Loucy (cell line): Measurements from ENCODE around the gene SC5D.

Experiments
- H2AFZ ChIP-seq: fragments of 200-600 bp; sonication (generic); 2 replicates; pipeline ENCODE4 v1.6.0; 2016; ENCODE audit warnings: antibody characterized with exemption, mild to moderate bottlenecking, low read length, moderate library complexity
- H3F3A ChIP-seq: fragments of 200-600 bp; 2 replicates; pipeline ENCODE4 v1.6.0; 2016; ENCODE audit warnings: antibody characterized with exemption, low read depth, mild to moderate bottlenecking
- H3K27me3 ChIP-seq: fragments of 200-600 bp; sonication (generic); 2 replicates; pipeline ENCODE4 v1.6.1; 2014; ENCODE audit warnings: low read length, mild to moderate bottlenecking; ENCODE audit not compliant: insufficient read depth, poor library complexity, severe bottlenecking
- H3K36me3 ChIP-seq: fragments of 200-600 bp; sonication (generic); 2 replicates; pipeline ENCODE4 v1.6.1; 2016; ENCODE audit warnings: low read length; ENCODE audit not compliant: insufficient read depth
- H3K4me1 ChIP-seq: fragments of 200-600 bp; sonication (generic); 2 replicates; pipeline ENCODE4 v1.5.1; 2014; ENCODE audit warnings: low read length, mild to moderate bottlenecking; ENCODE audit not compliant: insufficient read depth, poor library complexity, severe bottlenecking
- H3K4me2 ChIP-seq: fragments of 200-600 bp; sonication (generic); 2 replicates; pipeline ENCODE4 v1.6.0; 2014; ENCODE audit warnings: antibody characterized with exemption, low read length, low read depth, mild to moderate bottlenecking; ENCODE audit not compliant: poor library complexity, severe bottlenecking
- H3K4me3 ChIP-seq: fragments of 200-600 bp; sonication (generic); 2 replicates; pipeline ENCODE4 v1.5.1; 2014; ENCODE audit warnings: low read length, mild to moderate bottlenecking, mixed read lengths; ENCODE audit not compliant: poor library complexity, severe bottlenecking
- H3K79me2 ChIP-seq: fragments of 200-600 bp; sonication (generic); 2 replicates; pipeline ENCODE4 v1.6.1; 2014; ENCODE audit warnings: low read length; ENCODE audit not compliant: insufficient read depth
- H3K9ac ChIP-seq: fragments of 200-600 bp; sonication (generic); 2 replicates; pipeline ENCODE4 v1.6.0; 2014; ENCODE audit warnings: mild to moderate bottlenecking, low read depth, low read length, moderate library complexity; ENCODE audit not compliant: poor library complexity, severe bottlenecking
- H3K9me2 ChIP-seq: fragments of 200-600 bp; sonication (generic); replicated peaks from 2 replicates; pipeline ENCODE4 v1.6.1; 2016; ENCODE audit warnings: low read depth, low read length, mixed read lengths
- H3K9me3 ChIP-seq: fragments of 200-600 bp; sonication (generic); 2 replicates; pipeline ENCODE4 v1.6.1; 2014; ENCODE audit warnings: mild to moderate bottlenecking, antibody characterized with exemption, low read length, low read depth; ENCODE audit not compliant: insufficient read depth
- H4K20me1 ChIP-seq: fragments of 200-600 bp; sonication (generic); 2 replicates; pipeline ENCODE4 v1.6.0; 2014; ENCODE audit warnings: antibody characterized with exemption, low read length, mild to moderate bottlenecking; ENCODE audit not compliant: insufficient read depth, poor library complexity, severe bottlenecking
- CTCF ChIP-seq: fragments of 200-600 bp; sonication (generic); conservative IDR thresholded peaks from 2 replicates; pipeline ENCODE4 v1.5.1; 2014; ENCODE audit warnings: mild to moderate bottlenecking, antibody characterized with exemption, low read length
- EZH2phosphoT487 ChIP-seq: fragments of 200-600 bp; IDR thresholded peaks from 2 replicates; pipeline ENCODE4 v1.6.1; 2018; ENCODE audit warnings: antibody characterized with exemption, mild to moderate bottlenecking, moderate library complexity, borderline replicate concordance

Gene SC5D

DNA sequence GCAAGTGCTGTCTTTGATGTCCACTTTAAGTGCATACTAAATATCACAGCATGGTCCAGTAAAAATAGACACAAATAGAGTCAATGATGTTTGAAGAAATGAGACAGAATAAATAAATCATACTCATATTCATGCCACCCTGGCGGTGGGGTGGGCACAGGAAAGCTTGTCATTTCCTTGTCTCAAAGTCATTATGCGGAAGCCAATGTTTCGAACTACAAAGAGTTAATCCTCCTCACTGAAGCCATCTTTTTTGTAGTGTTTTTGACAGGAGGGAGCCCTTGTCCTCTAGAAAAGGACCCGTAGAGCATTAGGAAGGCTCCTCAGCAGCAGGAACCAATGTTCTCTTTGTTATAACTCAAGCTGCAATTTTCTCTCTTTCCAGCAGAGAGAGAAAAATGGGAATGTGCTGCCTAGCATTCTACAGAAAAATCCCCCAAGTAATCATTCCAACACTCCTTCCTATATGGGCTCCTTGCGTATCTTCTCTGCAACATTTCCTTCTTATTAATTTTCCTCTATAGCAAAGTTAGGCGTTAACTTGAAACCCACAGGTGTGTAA, 30.6 kb downstream of the SC5D start:
- Histone ChIP-seq H3K4me1 (peaks cover 9% of the 10 kb centered on the region), H3K36me3 (no peaks in the 10 kb centered on the region), H3K4me3 (no peak overlapping the region), H3F3A (peaks cover 2% of the 10 kb centered on the region; the same call in 1 of the 2 replicates), H3K9me2 (no peaks in the 10 kb centered on the region), H4K20me1 (no peaks in the 10 kb centered on the region), H3K9ac (no peak overlapping the region), H2AFZ (no peak overlapping the region), H3K27me3 (no peaks in the 10 kb centered on the region), H3K4me2 (no peak overlapping the region), H3K9me3 (no peaks in the 10 kb centered on the region), H3K79me2 (no peaks in the 10 kb centered on the region)
- TF ChIP-seq EZH2phosphoT487 (no peak), CTCF (peak; percentile 30)

GRCh38 chr11:121326230-121326629, 33.7 kb downstream of the SC5D start:
- Histone ChIP-seq H3K4me2 (no peak overlapping the region), H3K79me2 (no peaks in the 10 kb centered on the region), H3K9ac (no peak overlapping the region), H2AFZ (no peak overlapping the region), H3K9me3 (no peaks in the 10 kb centered on the region), H3K36me3 (no peaks in the 10 kb centered on the region), H3K9me2 (no peaks in the 10 kb centered on the region), H3K4me3 (no peak overlapping the region), H3K27me3 (peaks cover 6% of the 10 kb centered on the region), H3K4me1 (peaks cover 20% of the 10 kb centered on the region), H3F3A (peaks cover 5% of the 10 kb centered on the region; the same call in 1 of the 2 replicates), H4K20me1 (no peaks in the 10 kb centered on the region)
- TF ChIP-seq EZH2phosphoT487 (no peak), CTCF (no peak)

DNA sequence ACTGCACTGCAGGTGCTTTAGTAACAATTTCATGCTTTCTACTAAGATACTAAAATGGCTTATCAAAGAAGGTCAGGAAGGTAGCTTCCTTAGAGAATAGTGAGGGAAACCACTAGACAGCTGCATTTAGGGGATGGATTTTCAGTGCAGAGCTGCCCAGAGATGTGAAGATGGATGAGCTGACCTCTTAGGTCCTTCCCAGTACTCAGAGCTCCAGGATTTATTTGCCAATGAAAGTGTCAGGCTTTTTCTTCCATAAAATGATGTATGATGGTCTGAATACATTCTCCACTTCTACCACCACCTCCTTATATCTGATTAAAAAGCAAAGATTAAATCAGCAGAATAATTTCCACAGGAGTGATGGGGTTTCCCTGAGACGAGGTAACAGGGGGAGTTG, 35.0 kb downstream of the SC5D start:
- Histone ChIP-seq H3K36me3 (no peaks in the 10 kb centered on the region), H2AFZ (no peak overlapping the region), H3K27me3 (peaks cover 12% of the 10 kb centered on the region), H3F3A (peaks cover 5% of the 10 kb centered on the region; the same call in 1 of the 2 replicates), H3K79me2 (no peaks in the 10 kb centered on the region), H3K4me2 (peak overlapping the region; percentile 58), H3K9ac (no peak overlapping the region), H3K4me3 (no peak overlapping the region), H3K4me1 (peaks cover 20% of the 10 kb centered on the region), H4K20me1 (no peaks in the 10 kb centered on the region), H3K9me2 (no peaks in the 10 kb centered on the region), H3K9me3 (no peaks in the 10 kb centered on the region)
- TF ChIP-seq CTCF (no peak), EZH2phosphoT487 (no peak)
